GM23248 (cell line): ENCODE measurements around the gene VEZT. TPM values are rescaled to one million over a fixed set of nuclear protein-coding genes. Genes with fewer than 3 reads are reported as not detected.
A peak's percentile ranks its signal among the peaks of the same experiment; 100 is the strongest.

Source experiments
- DNase-seq: peaks from one replicate; pipeline ENCODE4 v3.0.0-alpha.2; 2015
- H2AFZ ChIP-seq: fragments of 200-600 bp; sonication (generic); 2 replicates; pipeline ENCODE4 v1.6.1; 2016; ENCODE audit warnings: antibody characterized with exemption
- H3F3A ChIP-seq: fragments of 200-600 bp; sonication (generic); 2 replicates; pipeline ENCODE4 v1.6.1; 2016; ENCODE audit warnings: mild to moderate bottlenecking, antibody characterized with exemption, mixed run types; ENCODE audit not compliant: insufficient read depth
- H3K27ac ChIP-seq: fragments of 200-600 bp; sonication (generic); 2 replicates; pipeline ENCODE4 v1.5.1; 2016; ENCODE audit warnings: mild to moderate bottlenecking
- H3K27me3 ChIP-seq: fragments of 200-600 bp; sonication (generic); replicated peaks from 2 replicates; pipeline ENCODE4 v1.6.1; 2016; ENCODE audit warnings: mild to moderate bottlenecking; ENCODE audit not compliant: insufficient read depth
- H3K36me3 ChIP-seq: fragments of 200-600 bp; sonication (generic); 2 replicates; pipeline ENCODE4 v1.6.1; 2016; ENCODE audit warnings: low read depth, mild to moderate bottlenecking
- H3K4me1 ChIP-seq: fragments of 200-600 bp; sonication (generic); 2 replicates; pipeline ENCODE4 v1.6.1; 2016; ENCODE audit warnings: mild to moderate bottlenecking; ENCODE audit not compliant: insufficient read depth
- H3K4me2 ChIP-seq: fragments of 200-600 bp; sonication (generic); one replicate; pipeline ENCODE4 v1.6.1; 2016; ENCODE audit warnings: mild to moderate bottlenecking; ENCODE audit not compliant: unreplicated experiment
- H3K4me3 ChIP-seq: fragments of 200-600 bp; sonication (generic); 2 replicates; pipeline ENCODE4 v1.5.1; 2016; ENCODE audit warnings: mild to moderate bottlenecking
- H3K79me2 ChIP-seq: fragments of 200-600 bp; sonication (generic); 2 replicates; pipeline ENCODE4 v1.6.1; 2016; ENCODE audit warnings: mild to moderate bottlenecking; ENCODE audit not compliant: insufficient read depth
- H3K9ac ChIP-seq: fragments of 200-600 bp; sonication (generic); 2 replicates; pipeline ENCODE4 v1.6.1; 2016; ENCODE audit warnings: mild to moderate bottlenecking
- H3K9me2 ChIP-seq: fragments of 200-600 bp; sonication (generic); 2 replicates; pipeline ENCODE4 v1.6.1; 2016; ENCODE audit warnings: mixed run types, mild to moderate bottlenecking, moderate library complexity; ENCODE audit not compliant: insufficient read depth
- H3K9me3 ChIP-seq: fragments of 200-600 bp; sonication (generic); one replicate; pipeline ENCODE4 v1.6.1; 2017; ENCODE audit warnings: low read depth
- H4K20me1 ChIP-seq: fragments of 200-600 bp; sonication (generic); 2 replicates; pipeline ENCODE4 v1.6.0; 2016; ENCODE audit not compliant: insufficient read depth
- EZH2 ChIP-seq: fragments of 200-600 bp; sonication (generic); IDR thresholded peaks from 2 replicates; pipeline ENCODE4 v1.6.1; 2018; ENCODE audit warnings: antibody characterized with exemption, mild to moderate bottlenecking; ENCODE audit not compliant: insufficient read depth, poor library complexity, severe bottlenecking
- EZH2phosphoT487 ChIP-seq: fragments of 200-600 bp; sonication (generic); IDR thresholded peaks from 2 replicates; pipeline ENCODE4 v1.6.1; 2018; ENCODE audit warnings: antibody characterized with exemption, moderate library complexity, mild to moderate bottlenecking, low read depth; ENCODE audit not compliant: insufficient read depth
- WGBS, 2 experiments: methylation state at CpG; one replicate each; pipeline ENCODE4 v1.1.6; 2015 to 2017; ENCODE audit warnings: low lambda C conversion rate in 2 of 2, low coverage in 1 of 2; ENCODE audit errors: missing lambda C conversion rate in 2 of 2; 5-methylcytosine and 5-hydroxymethylcytosine counted together
- in situ Hi-C: fragments of 300-500 bp; cut with MboI; formaldehyde crosslinking; loops from 2 replicates; pipeline ENCODE4 v1.15.0; 2020
- polyA plus RNA-seq: library from polyadenylated mRNA; unstranded; fragments of >200 nt; fragmentation: Nextera tagmentation; extraction: Ambion mirVana; gene quantifications from 2 replicates; pipeline ENCODE4 v1.2.1, GENCODE V29; 2016
- total RNA-seq: library from RNA; depleted of rRNA; stranded (reverse); fragments of >200 nt; shearing (Covaris generic); gene quantifications from 2 replicates; pipeline ENCODE4 v1.2.3, GENCODE V29; 2014

The VEZT gene
- total and polyA plus RNA-seq, 2 experiments from 2014 or later, result 36.9 to 40.2 TPM

DNA sequence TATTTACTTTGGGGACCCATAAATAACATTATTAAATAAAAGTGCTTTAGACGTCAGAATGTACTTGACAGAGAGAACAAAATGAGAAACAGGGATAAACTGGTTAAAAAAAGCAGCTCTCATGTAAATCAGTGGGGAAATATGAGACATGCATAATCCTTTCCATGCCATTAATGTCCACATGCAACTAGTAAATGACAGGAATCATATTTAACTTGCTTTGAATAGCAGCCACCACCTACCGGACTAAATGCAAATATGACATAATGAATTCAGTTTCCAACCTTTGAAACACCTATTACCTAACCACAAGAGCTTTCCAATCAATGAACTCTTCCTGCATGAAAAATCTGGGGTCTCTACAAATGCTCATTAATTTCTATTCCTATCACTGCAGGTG, 20.0 kb upstream of the VEZT start:
- no peaks in the 10 kb centered on the region for H3K27me3 ChIP-seq
- no peak for DNase-seq
- H3K9me3 ChIP-seq, result no peaks in the 10 kb centered on the region
- no peaks in the 10 kb centered on the region for H4K20me1 ChIP-seq
- no peak overlapping the region for H3K4me2 ChIP-seq
- peaks cover 56% of the 10 kb centered on the region for H3K79me2 ChIP-seq
- H3K4me1 ChIP-seq, result peaks cover 28% of the 10 kb centered on the region
- no peak overlapping the region for H3K9ac ChIP-seq
- no peak overlapping the region for H3K4me3 ChIP-seq
- H3K36me3 ChIP-seq, result no peaks in the 10 kb centered on the region
- no peak for TF ChIP-seq EZH2
- TF ChIP-seq EZH2phosphoT487, result no peak
- H2AFZ ChIP-seq, result no peak overlapping the region
- no peak overlapping the region for H3K27ac ChIP-seq
- peaks cover 20% of the 10 kb centered on the region for H3F3A ChIP-seq
- H3K9me2 ChIP-seq, result no peaks in the 10 kb centered on the region
- in situ Hi-C loops, result no loop called here
- 96 to 98% methylated on average over 2 of the region's 2 CpGs for WGBS, 2 experiments

DNA sequence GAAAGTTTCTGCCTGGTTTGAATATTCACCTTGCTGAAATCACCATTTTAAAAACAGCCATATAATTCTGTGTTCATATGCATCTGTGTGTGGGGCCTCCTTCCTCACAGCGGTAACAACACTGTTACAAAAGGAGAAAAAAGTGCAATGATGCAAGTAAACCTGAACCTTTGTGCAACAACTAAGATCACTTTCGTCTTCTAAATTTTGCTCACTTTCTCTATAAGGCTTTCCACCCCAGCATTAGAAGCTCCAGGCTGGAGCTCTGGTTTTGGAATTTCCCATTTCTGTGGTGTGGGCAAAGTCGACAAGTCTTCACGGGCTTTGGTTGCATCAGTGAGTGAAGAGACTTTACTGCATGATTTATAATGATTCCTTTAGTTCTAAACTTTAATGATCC, 18.7 kb upstream of the VEZT start:
- H3K4me2 ChIP-seq, result no peak overlapping the region
- no peak overlapping the region for H3K4me3 ChIP-seq
- H3K27ac ChIP-seq, result no peak overlapping the region
- no peaks in the 10 kb centered on the region for H3K9me3 ChIP-seq
- peaks cover 33% of the 10 kb centered on the region for H3F3A ChIP-seq
- H3K4me1 ChIP-seq, result peaks cover 41% of the 10 kb centered on the region
- no peak for DNase-seq
- H3K36me3 ChIP-seq, result no peaks in the 10 kb centered on the region
- WGBS, 2 experiments, result 96% methylated on average over 4 of the region's 4 CpGs
- H3K9me2 ChIP-seq, result no peaks in the 10 kb centered on the region
- no peak overlapping the region for H2AFZ ChIP-seq
- no peak overlapping the region for H3K9ac ChIP-seq
- H3K79me2 ChIP-seq, result peaks cover 59% of the 10 kb centered on the region
- in situ Hi-C loops, result no loop called here
- TF ChIP-seq EZH2 (no peak), EZH2phosphoT487 (no peak)
- H4K20me1 ChIP-seq, result no peaks in the 10 kb centered on the region
- no peaks in the 10 kb centered on the region for H3K27me3 ChIP-seq

DNA sequence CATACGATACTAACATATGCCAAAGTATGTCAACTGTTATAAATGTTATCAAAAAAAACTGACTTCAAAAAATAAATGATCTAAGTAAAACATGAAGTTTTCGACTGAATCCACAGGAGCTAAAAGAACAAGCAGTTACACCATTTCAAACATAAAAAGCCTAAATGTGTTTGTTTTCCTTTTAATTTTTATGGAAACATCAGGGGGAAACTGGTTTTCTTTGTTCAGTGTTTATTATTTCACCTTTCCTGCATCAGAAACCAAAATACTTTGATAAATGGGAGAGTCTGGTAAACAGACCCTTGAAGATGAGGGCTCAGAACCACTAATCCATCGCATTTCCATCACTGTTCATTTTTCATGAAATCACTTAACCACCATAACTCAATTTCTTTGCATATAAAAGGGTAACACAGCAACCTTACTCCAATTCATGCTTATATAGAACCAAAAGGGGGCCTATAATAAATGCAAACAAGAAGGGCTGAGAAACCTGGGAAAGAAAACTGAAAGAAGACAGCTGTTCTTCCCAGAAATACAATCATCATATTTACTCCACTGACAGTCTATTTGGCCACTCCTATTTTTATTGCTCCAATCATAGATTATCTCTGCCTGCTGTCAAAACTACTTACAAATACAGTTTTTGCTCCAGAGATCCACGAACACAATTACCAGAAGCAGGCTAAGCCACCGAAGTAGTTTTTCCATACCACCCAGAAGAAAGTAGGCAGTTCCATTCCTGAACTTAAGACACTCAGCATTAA, 17.3 kb upstream of the VEZT start:
- Histone ChIP-seq H3K4me2 (peak overlapping the region; percentile 67), H2AFZ (peak overlapping the region; percentile 65), H3K9ac (peak overlapping the region; percentile 39), H3K4me3 (peak overlapping the region; percentile 49), H4K20me1 (no peaks in the 10 kb centered on the region), H3K36me3 (no peaks in the 10 kb centered on the region), H3F3A (peaks cover 47% of the 10 kb centered on the region), H3K27me3 (no peaks in the 10 kb centered on the region), H3K27ac (peak overlapping the region; percentile 57), H3K4me1 (peaks cover 54% of the 10 kb centered on the region), H3K79me2 (peaks cover 61% of the 10 kb centered on the region), H3K9me3 (no peaks in the 10 kb centered on the region), H3K9me2 (no peaks in the 10 kb centered on the region)
- 56 to 59% methylated on average over 5 of the region's 5 CpGs for WGBS, 2 experiments
- in situ Hi-C loops, result no loop called here
- TF ChIP-seq EZH2, result no peak
- TF ChIP-seq EZH2phosphoT487, result no peak
- peak; percentile 31 for DNase-seq

DNA sequence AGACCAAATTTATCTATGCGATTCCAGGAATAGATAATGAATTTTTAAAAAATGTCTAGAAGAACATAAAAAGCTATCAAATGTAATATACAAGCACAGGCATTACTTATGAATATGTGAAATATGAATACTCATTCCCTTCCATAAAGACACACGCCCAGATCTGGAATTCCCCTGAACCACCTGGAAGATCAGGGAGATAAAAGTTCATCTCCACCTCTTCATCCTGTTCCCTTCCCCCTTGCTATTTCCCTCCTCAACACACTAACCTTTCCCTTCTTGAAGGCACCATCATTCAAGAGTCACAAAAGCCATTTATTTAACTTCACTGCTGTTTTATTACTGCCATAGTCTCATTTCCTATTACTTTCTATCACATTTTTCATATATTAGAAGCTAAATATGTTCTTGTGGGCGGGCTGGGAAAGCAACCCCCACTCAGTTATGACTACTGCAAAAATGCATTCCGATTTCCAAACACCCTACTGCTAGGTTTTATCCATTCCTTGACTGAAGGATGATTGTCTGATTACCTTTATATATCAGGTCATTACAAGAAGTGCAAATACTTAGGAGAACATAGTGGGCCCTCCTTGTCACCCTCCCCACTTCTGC, 16.4 kb upstream of the VEZT start:
- H3K27ac ChIP-seq, result peak overlapping the region; percentile 57
- H3K4me2 ChIP-seq, result peak overlapping the region; percentile 67
- H2AFZ ChIP-seq, result peak overlapping the region; percentile 65
- H3K36me3 ChIP-seq, result no peaks in the 10 kb centered on the region
- peaks cover 55% of the 10 kb centered on the region for H3F3A ChIP-seq
- TF ChIP-seq EZH2phosphoT487 (no peak), EZH2 (no peak)
- H4K20me1 ChIP-seq, result no peaks in the 10 kb centered on the region
- H3K9ac ChIP-seq, result peak overlapping the region; percentile 39
- no peaks in the 10 kb centered on the region for H3K9me3 ChIP-seq
- peaks cover 62% of the 10 kb centered on the region for H3K4me1 ChIP-seq
- peak overlapping the region; percentile 49 for H3K4me3 ChIP-seq
- H3K9me2 ChIP-seq, result no peaks in the 10 kb centered on the region
- H3K79me2 ChIP-seq, result peaks cover 56% of the 10 kb centered on the region
- 77 to 80% methylated on average over 4 of the region's 4 CpGs for WGBS, 2 experiments
- in situ Hi-C loops, result no loop called here
- DNase-seq, result peak; percentile 75
- no peaks in the 10 kb centered on the region for H3K27me3 ChIP-seq
